Esophagus squamous epithelium (tissue), 5 donors: Measurements from ENCODE around the gene EVC2. TPM values are rescaled to one million over a fixed set of nuclear protein-coding genes. Genes with fewer than 3 reads are reported as not detected.

ENCODE experiments used
- DNase-seq: peaks from one replicate; lab custom pipeline; 2025; lab: John Stamatoyannopoulos, UW
- H3K27ac ChIP-seq, 4 donors: fragments of 200-600 bp; sonication (generic); one replicate each; pipeline ENCODE4 v1.5.1; 2016 to 2019; ENCODE audit warnings: mild to moderate bottlenecking in 1 of 4
- H3K27me3 ChIP-seq, 4 donors: fragments of 200-600 bp; sonication (generic); 1 replicate in 3 of 4; 2 replicates in 1 of 4; pipeline versions ENCODE4 v1.5.1 to v1.6.0; 2017 to 2021; ENCODE audit warnings: antibody characterized with exemption in 1 of 4
- H3K36me3 ChIP-seq, 3 donors: fragments of 200-600 bp; sonication (generic); one replicate each; pipeline ENCODE4 v1.5.1; 2016 to 2019
- H3K4me1 ChIP-seq, 3 donors: fragments of 200-600 bp; sonication (generic); one replicate each; pipeline ENCODE4 v1.5.1; 2017 to 2019
- H3K4me3 ChIP-seq, 4 donors: fragments of 200-600 bp; sonication (generic); 1 replicate in 3 of 4; 2 replicates in 1 of 4; pipeline ENCODE4 v1.5.1; 2016 to 2019; ENCODE audit warnings: mild to moderate bottlenecking in 2 of 4, moderate library complexity in 1 of 4
- H3K9me3 ChIP-seq, 3 donors: fragments of 200-600 bp; sonication (generic); one replicate each; pipeline ENCODE4 v1.5.1; 2016 to 2019
- POLR2A ChIP-seq, 4 donors: fragments of 450-650 bp; IDR thresholded peaks; one replicate each; pipeline ENCODE4 v1.6.1; 2017; ENCODE audit warnings: antibody characterized with exemption in 4 of 4, mild to moderate bottlenecking in 4 of 4, moderate library complexity in 3 of 4
- WGBS, 2 donors: methylation state at CpG; one replicate each; pipeline ENCODE4 v1.1.5; 2018; 5-methylcytosine and 5-hydroxymethylcytosine counted together
- intact Hi-C: fragments of 100-400 bp; cut with DNase I; formaldehyde crosslinking; loops from one replicate; pipeline ENCODE4 v1.15.0; 2022
- total RNA-seq, 4 donors: library from RNA; depleted of rRNA; stranded (reverse); fragments of >200 nt; gene quantifications; one replicate each; pipeline ENCODE4 v1.1.0, GENCODE V29; 2016
- TF ChIP-seq, protein P1 (sequence below), 6 experiments: fragments of 450-650 bp in 4 of 6; fragments of 200-600 bp in 2 of 6; sonication (generic) in 2 of 6; IDR thresholded peaks; one replicate each; pipeline ENCODE4 v1.5.1; 2016 to 2019; ENCODE audit warnings: antibody characterized with exemption in 6 of 6, mild to moderate bottlenecking in 4 of 6, moderate library complexity in 4 of 6
- donor health status: DM: yes; HTN: yes; CAD: no.

Gene EVC2
- total RNA-seq, 4 donors from 2014 or later = 5.0 to 12.6 (median 5.1) TPM

DNA sequence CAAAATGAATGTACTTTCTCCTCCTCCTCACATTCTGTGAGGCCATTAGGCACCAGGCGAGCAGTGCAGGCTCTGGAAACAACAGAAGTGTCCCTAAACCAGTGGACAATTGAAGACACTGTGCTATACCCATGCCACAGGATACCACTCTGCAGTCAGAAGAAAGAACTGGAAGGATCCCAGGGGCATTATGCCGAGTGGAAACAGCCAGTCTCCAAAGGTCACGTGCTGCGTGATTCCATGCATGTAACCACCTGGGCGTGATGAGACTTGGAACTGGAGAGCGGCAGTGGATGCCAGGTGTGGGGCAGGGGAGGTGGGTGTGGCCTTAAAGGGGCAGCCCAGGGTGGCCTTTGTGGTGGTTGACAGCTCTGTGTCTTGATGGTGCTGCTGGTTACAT, 139.4 kb downstream of the EVC2 start:
- no peaks in the 10 kb centered on the region for H3K27me3 ChIP-seq
- intact Hi-C loops = no loop called here
- DNase-seq = no peak
- H3K36me3 ChIP-seq = peaks cover 5 to 91% (median 5%) of the 10 kb centered on the region in 3 donors
- H3K9me3 ChIP-seq = no peaks in the 10 kb centered on the region
- TF ChIP-seq, protein P1, sequence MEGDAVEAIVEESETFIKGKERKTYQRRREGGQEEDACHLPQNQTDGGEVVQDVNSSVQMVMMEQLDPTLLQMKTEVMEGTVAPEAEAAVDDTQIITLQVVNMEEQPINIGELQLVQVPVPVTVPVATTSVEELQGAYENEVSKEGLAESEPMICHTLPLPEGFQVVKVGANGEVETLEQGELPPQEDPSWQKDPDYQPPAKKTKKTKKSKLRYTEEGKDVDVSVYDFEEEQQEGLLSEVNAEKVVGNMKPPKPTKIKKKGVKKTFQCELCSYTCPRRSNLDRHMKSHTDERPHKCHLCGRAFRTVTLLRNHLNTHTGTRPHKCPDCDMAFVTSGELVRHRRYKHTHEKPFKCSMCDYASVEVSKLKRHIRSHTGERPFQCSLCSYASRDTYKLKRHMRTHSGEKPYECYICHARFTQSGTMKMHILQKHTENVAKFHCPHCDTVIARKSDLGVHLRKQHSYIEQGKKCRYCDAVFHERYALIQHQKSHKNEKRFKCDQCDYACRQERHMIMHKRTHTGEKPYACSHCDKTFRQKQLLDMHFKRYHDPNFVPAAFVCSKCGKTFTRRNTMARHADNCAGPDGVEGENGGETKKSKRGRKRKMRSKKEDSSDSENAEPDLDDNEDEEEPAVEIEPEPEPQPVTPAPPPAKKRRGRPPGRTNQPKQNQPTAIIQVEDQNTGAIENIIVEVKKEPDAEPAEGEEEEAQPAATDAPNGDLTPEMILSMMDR (IDR thresholded peaks at IDR 0.05) = no peak
- no peak for TF ChIP-seq POLR2A (IDR thresholded peaks at IDR 0.05)
- 31 to 48% methylated on average over 5 to 6 of the region's 6 CpGs for WGBS, 2 donors
- H3K27ac ChIP-seq = no peak overlapping the region
- peaks cover 0 to 5% (median 0%) of the 10 kb centered on the region in 3 donors for H3K4me1 ChIP-seq
- H3K4me3 ChIP-seq = no peak overlapping the region

DNA sequence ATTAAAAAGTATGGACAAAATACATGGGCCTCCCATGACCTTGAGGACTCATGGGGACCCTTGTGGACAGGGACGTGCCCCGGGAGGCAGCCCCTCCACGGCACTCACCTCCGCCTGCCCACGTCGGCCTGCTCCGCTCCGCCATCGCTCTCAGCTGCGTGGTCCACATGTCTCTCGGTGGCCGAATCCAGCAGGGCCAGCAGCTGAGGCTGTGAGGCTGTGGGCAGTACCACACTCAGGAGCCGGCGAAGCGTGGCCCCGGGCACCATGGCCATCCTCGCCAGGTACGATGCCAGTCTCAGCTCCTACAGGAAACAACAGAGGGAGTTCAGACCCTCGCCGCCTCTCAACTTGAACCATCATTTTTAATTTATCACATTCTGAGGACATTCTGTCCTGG, 140.0 kb downstream of the EVC2 start:
- intact Hi-C loops = no loop called here
- Histone ChIP-seq H3K4me1 (peaks cover 0 to 5% (median 0%) of the 10 kb centered on the region in 3 donors), H3K4me3 (no peak overlapping the region), H3K27me3 (no peaks in the 10 kb centered on the region), H3K36me3 (peaks cover 0 to 91% (median 3%) of the 10 kb centered on the region in 3 donors), H3K9me3 (no peaks in the 10 kb centered on the region), H3K27ac (no peak overlapping the region)
- WGBS, 2 donors = 93 to 96% methylated on average over 12 to 19 of the region's 20 CpGs
- TF ChIP-seq POLR2A (IDR thresholded peaks at IDR 0.05) = no peak
- TF ChIP-seq, protein P1 (IDR thresholded peaks at IDR 0.05) = no peak
- no peak for DNase-seq

DNA sequence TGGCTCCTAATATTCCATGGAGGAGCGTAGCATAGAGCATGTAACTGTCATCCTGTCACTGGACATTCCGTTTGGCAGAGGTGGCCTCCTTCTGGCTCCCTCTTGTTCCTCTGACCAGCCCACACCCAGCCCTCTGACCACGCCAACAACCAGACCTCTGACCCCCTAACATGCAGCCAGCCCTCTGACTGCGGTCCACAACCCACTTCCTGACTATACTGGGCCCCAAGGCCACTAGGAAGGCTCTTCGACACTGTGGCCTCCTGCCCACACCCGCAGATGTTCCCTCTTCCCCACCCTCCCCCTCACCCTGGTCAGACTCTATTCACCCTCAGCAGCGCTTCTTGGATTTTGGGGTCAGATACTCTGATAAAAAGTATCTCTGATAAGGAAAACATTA, 141.4 kb downstream of the EVC2 start:
- Histone ChIP-seq H3K4me1 (peaks cover 0 to 5% (median 0%) of the 10 kb centered on the region in 3 donors), H3K9me3 (no peaks in the 10 kb centered on the region), H3K27me3 (no peaks in the 10 kb centered on the region), H3K4me3 (no peak overlapping the region), H3K36me3 (peaks cover 0 to 92% (median 0%) of the 10 kb centered on the region in 3 donors), H3K27ac (no peak overlapping the region)
- DNase-seq = no peak
- TF ChIP-seq, protein P1 (IDR thresholded peaks at IDR 0.05) = no peak
- no peak for TF ChIP-seq POLR2A (IDR thresholded peaks at IDR 0.05)
- intact Hi-C loops = no loop called here
- WGBS, 2 donors = 70 to 81% methylated on average over 6 to 7 of the region's 7 CpGs

DNA sequence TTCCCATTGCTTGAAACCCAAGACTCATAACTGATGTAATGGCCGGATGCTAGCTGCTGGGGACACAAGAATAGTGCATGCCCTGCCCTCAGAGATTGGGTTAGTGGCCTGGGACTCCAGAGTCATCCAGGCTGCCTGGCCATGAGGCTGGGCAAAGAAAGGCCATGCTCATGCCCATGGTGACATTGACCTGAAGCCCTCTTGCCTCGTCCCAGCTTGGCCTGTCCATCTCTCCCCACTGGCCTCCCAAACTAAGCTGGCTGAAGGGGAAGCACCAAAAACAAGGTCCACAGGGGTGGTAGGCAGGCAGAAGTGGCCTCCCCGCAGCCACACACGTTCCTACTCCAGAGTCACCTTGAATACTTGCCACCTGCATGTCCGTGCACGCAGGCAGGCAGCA, 141.8 kb downstream of the EVC2 start:
- Histone ChIP-seq H3K4me1 (peaks cover 0 to 5% (median 0%) of the 10 kb centered on the region in 3 donors), H3K27ac (no peak overlapping the region), H3K27me3 (no peaks in the 10 kb centered on the region), H3K9me3 (no peaks in the 10 kb centered on the region), H3K36me3 (peaks cover 0 to 92% (median 0%) of the 10 kb centered on the region in 3 donors), H3K4me3 (no peak overlapping the region)
- intact Hi-C loops = no loop called here
- DNase-seq = no peak
- WGBS, 2 donors = 68 to 83% methylated on average over 2 to 5 of the region's 6 CpGs
- TF ChIP-seq, protein P1 (IDR thresholded peaks at IDR 0.05) = no peak
- TF ChIP-seq POLR2A (IDR thresholded peaks at IDR 0.05) = no peak

DNA sequence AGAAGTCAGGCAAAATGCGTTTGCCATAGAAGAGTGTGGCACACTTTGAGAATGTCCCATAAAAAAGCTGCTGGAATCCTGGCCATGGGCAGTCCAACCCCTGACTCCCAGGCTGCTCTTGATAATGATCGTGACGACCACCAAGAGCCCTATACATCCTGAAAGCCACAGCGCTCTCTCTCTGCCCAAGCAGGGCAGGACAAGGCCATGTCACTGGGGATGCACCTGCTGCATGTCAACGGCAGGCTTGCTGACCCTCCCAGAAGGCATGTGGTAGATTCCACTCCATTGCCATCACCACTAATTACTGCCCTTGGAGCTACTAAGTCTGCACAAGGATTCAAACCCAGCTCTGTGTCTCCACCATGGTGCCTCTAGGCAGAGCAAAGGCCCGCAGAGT, 144.5 kb downstream of the EVC2 start:
- TF ChIP-seq, protein P1 (IDR thresholded peaks at IDR 0.05) = no peak
- no peak for TF ChIP-seq POLR2A (IDR thresholded peaks at IDR 0.05)

More for the DNA sequence above, 144.5 kb downstream of the EVC2 start:
- Histone ChIP-seq H3K36me3 (peaks cover 0 to 93% (median 0%) of the 10 kb centered on the region in 3 donors), H3K27me3 (no peaks in the 10 kb centered on the region), H3K4me1 (peaks cover 0 to 3% (median 0%) of the 10 kb centered on the region in 3 donors), H3K9me3 (no peaks in the 10 kb centered on the region), H3K27ac (no peak overlapping the region), H3K4me3 (no peak overlapping the region)
- DNase-seq = no peak
- WGBS, 2 donors = 93 to 96% methylated on average over 3 to 6 of the region's 6 CpGs
- intact Hi-C loops = no loop called here
